Epithelial cell of proximal tubule (primary cell): ENCODE measurements around the gene DLX4. TPM values are rescaled to one million over a fixed set of nuclear protein-coding genes. Genes with fewer than 3 reads are reported as not detected.

Source experiments
- DNase-seq: peaks from one replicate; pipeline ENCODE4 v3.0.0-alpha.2; 2011; ENCODE audit warnings: low read depth
- H3K4me3 ChIP-seq: 2 replicates; pipeline ENCODE4 v1.5.1; 2011; ENCODE audit warnings: low read depth, mild to moderate bottlenecking, low read length
- total RNA-seq: library from RNA; depleted of rRNA; stranded (reverse); fragments of >200 nt; gene quantifications from 2 replicates; pipeline ENCODE4 v1.2.3, GENCODE V29; 2015
- TF ChIP-seq, protein P1 (sequence below): conservative IDR thresholded peaks from 2 replicates; pipeline ENCODE4 v1.5.1; 2012; ENCODE audit warnings: low read depth, mild to moderate bottlenecking, low read length

Gene DLX4, protein sequence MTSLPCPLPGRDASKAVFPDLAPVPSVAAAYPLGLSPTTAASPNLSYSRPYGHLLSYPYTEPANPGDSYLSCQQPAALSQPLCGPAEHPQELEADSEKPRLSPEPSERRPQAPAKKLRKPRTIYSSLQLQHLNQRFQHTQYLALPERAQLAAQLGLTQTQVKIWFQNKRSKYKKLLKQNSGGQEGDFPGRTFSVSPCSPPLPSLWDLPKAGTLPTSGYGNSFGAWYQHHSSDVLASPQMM
- not detected in 2 replicates for total RNA-seq

DNA sequence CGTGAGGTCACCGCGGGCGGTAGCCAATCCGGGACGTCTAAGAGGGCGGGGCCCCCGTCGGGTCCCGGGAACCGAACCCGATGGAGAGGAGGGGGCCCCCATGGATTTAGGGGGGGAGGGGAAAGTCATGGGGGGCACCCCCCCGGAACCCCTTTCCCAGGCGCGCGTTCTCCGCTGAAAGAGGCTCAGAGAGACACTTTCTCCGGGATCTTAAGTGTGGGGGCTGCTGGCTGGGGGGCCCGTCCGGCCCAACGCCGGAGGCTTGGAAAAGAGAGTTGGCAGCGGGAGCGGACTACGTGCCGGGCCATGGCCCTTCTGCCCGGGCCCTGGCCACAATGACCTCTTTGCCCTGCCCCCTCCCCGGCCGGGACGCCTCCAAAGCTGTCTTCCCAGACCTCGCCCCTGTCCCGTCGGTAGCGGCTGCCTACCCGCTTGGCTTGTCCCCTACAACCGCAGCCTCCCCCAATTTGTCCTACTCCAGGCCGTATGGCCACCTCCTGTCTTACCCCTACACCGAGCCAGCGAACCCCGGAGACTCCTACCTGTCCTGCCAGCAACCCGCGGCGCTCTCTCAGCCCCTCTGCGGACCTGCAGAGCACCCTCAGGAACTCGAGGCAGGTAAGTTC, at the start of gene DLX4:
Gene DLX4 (plus strand): TSS at position 57 of the 626 bp plus-strand sequence. CDS start 279 bp downstream, at position 336.
- TF ChIP-seq, protein P1, sequence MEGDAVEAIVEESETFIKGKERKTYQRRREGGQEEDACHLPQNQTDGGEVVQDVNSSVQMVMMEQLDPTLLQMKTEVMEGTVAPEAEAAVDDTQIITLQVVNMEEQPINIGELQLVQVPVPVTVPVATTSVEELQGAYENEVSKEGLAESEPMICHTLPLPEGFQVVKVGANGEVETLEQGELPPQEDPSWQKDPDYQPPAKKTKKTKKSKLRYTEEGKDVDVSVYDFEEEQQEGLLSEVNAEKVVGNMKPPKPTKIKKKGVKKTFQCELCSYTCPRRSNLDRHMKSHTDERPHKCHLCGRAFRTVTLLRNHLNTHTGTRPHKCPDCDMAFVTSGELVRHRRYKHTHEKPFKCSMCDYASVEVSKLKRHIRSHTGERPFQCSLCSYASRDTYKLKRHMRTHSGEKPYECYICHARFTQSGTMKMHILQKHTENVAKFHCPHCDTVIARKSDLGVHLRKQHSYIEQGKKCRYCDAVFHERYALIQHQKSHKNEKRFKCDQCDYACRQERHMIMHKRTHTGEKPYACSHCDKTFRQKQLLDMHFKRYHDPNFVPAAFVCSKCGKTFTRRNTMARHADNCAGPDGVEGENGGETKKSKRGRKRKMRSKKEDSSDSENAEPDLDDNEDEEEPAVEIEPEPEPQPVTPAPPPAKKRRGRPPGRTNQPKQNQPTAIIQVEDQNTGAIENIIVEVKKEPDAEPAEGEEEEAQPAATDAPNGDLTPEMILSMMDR: no peak
- no peak for DNase-seq
- peak within 1 kb of the TSS; percentile 52 for H3K4me3 ChIP-seq

DNA sequence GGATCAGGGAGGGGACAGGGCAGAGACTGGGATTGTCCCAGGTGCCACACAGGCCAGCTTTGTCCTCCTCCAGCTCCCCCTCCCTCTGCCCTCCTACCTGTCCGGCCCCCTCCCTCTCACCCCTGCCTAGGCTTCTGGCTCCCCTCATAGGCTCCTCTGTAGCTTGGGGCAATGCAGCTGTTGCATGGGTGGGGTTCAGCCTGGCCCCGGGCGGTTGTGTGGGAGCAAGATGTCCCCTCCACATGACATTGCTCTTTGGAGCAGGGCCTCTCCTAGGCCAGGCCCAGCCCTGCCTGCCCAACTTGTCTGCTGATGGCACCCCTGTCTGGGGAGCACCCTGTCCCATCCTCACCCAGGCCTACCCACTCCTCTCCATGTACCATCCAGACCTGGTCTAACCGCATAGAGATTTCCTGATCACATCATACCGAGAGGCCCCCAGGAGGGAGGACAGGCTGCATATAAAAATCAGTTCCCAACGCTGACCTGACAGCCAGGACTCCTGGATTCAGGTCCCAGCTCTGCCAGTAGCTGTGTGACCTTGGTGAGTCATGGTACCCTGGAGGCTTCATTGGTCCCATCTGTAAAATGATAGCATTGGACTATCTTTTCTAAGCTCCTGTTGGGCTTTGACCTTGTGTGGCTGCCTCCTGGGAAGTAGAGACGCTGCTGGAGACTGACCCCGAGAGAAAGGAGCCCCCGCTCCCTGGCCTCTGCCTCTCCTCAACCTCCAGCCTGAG, 48.8 kb upstream of the DLX4 start:
- TF ChIP-seq, protein P1: no peak
- no peak for DNase-seq

DNA sequence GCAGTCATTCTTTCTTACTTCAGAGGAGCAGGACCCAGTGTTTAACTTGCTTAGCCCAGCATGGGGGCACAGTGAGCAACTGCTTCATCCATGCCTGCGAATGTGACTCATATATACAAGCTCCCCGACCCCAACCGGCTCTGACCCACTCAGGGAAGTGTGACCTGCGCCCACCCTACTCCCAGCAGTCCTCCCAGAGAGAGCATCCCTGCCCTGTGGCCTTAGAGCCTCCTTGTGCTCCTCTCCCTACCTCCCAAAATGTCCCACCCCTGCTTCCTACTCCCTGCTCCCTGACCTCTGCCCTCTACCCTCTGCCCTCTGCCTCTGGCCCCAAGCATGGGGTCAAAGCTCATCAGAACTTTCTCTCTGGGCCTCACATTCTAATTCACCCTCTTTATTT, 46.9 kb upstream of the DLX4 start:
- TF ChIP-seq, protein P1: no peak
- H3K4me3 ChIP-seq: no peak overlapping the region
- DNase-seq: no peak

More for the DNA sequence above, 48.8 kb upstream of the DLX4 start:
- no peak overlapping the region for H3K4me3 ChIP-seq

DNA sequence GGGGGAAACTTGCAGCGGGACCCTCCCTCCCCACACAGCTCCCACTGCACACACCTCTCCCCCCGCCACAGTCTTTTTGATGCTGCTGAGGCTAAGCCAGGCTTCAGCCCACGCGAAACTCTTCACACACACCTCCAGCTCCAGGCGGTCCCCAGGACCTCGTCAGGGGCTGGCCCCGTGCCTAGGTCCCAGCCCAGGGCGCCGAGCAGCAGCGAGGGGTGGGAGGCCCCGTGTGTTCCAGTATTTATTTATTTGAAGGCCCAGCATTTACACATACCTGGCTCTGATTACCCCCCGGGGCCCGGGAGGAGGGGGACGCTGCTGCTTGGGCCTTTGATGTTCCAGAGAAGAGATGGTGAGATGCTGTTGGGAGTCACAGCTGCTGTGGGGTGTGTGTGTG, 44.9 kb upstream of the DLX4 start:
- DNase-seq: no peak
- no peak overlapping the region for H3K4me3 ChIP-seq
- TF ChIP-seq, protein P1: no peak

DNA sequence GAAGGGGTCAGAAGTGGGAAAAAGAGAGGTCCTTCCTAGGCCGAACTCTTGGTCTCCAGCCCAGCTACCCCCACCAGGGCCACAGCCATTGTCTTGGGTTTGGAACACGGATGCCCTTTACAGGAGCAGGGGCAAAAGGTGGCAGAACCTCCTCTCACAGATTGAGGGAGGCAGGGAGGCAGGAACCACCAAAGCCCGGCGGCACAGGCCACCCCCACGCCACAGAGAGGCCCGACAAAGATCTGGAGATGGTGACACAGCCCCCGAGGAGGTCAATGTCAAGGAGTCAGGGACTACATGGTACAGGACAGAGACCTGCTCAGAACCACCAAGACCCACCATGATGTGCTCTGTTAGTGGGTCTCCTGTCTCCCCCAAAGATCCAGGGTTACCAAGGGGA, 44.4 kb upstream of the DLX4 start:
- TF ChIP-seq, protein P1: no peak
- H3K4me3 ChIP-seq: no peak overlapping the region
- DNase-seq: no peak

DNA sequence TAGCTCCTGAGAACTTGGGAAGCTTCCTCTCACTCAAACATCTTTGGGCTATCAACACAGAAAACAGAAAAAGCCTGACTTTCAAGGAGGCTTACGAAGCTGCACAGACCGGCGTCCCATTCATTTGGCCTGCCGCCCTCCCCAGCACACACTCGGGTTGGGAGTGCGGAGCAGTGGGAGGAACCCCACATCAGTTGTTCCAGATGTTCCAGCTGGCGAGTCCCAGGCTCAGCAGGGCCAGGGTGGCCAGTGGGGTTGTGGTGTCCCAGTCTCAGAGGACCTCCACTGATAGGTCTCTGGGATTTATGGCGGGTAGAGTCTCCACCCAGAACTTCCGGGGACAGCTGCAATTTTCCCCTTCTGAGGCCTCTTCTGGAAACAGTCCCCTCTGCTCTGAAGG, 43.1 kb upstream of the DLX4 start:
- H3K4me3 ChIP-seq: no peak overlapping the region
- no peak for DNase-seq
- TF ChIP-seq, protein P1: no peak
